Measurements from ENCODE around the gene PHF12.
A peak's percentile ranks its signal among the peaks of the same experiment; 100 is the strongest.
"Not testable (repeated sequence)": the region's sequence is repeated elsewhere in the genome, so short reads cannot be mapped to it uniquely, and the experiment has no call there.

Gene PHF12

DNA sequence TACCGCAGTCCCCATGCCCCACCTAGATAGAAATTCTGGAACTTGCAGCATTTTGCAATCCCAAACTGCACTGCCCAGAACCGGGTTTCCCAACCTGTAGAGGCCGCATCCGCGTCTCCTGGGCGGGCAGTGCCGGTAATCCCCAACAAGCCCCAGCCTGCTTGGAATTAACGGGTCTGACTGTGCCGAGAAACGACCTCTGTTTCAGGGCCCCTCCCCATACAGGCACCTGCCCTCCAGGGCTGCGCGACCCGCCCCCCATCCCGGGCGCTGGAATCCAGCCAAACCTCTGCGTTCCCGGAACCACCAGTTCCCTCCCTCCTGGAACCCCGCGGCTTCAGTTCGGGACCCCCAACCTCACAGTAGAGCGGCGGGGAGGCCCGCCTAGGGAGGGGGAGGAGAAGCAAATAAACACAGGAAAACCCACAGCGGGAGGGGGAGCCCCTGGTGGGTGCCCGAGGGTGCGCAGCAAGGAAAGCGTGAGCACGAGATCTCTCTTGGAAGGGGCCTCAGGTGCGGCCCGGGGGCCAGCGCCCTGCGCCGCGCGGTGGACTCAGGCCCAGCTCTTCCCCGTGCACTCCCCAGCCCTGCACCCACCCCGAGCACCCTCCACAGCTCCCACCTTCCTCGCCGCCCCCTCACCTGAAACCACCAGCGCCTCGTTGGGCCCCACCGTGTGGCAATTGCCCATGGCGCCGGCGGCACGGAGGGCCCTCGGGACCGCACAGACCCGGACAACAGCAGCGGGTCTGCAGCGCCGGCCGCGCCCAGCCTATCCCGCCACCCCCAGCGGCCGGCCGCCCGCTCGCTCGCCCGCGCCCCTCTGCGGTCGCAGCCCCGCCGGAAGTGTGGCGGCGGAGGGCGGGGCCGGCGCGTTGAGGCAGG, 54.2 kb downstream of the PHF12 start, which contains the start of gene FLOT2:
Gene FLOT2, minus strand, starts transcription at position 850 of the 885 bp plus-strand sequence. Its CDS starts 159 bp downstream, at position 691.
- intact Hi-C loops (cut with DNase I; ENCODE audit: low total_unique reads), result loop anchor here (5.0 kb wide), 2 partner anchors 85 to 170 kb away; partner anchors contain the start of genes NEK8 and TLCD1
- no peaks in the 10 kb centered on the region for H3K27me3 ChIP-seq
- H3K4me3 ChIP-seq, result peak within 1 kb of the TSS; percentile 81 to 86
- peak; percentile 78 to 86 for DNase-seq
- TF ChIP-seq, protein P1, sequence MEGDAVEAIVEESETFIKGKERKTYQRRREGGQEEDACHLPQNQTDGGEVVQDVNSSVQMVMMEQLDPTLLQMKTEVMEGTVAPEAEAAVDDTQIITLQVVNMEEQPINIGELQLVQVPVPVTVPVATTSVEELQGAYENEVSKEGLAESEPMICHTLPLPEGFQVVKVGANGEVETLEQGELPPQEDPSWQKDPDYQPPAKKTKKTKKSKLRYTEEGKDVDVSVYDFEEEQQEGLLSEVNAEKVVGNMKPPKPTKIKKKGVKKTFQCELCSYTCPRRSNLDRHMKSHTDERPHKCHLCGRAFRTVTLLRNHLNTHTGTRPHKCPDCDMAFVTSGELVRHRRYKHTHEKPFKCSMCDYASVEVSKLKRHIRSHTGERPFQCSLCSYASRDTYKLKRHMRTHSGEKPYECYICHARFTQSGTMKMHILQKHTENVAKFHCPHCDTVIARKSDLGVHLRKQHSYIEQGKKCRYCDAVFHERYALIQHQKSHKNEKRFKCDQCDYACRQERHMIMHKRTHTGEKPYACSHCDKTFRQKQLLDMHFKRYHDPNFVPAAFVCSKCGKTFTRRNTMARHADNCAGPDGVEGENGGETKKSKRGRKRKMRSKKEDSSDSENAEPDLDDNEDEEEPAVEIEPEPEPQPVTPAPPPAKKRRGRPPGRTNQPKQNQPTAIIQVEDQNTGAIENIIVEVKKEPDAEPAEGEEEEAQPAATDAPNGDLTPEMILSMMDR (IDR thresholded peaks at IDR 0.05), result peak in 1 of 2 experiments; percentile 19
- H3K4me1 ChIP-seq, result peaks cover 0 to 62% (median 44%) of the 10 kb centered on the region in 4 donors
- H3K9me3 ChIP-seq, result no peaks in the 10 kb centered on the region
- H3K36me3 ChIP-seq, result no peaks in the 10 kb centered on the region
- peak within 1 kb of the TSS; percentile 92 to 94 for H3K27ac ChIP-seq

DNA sequence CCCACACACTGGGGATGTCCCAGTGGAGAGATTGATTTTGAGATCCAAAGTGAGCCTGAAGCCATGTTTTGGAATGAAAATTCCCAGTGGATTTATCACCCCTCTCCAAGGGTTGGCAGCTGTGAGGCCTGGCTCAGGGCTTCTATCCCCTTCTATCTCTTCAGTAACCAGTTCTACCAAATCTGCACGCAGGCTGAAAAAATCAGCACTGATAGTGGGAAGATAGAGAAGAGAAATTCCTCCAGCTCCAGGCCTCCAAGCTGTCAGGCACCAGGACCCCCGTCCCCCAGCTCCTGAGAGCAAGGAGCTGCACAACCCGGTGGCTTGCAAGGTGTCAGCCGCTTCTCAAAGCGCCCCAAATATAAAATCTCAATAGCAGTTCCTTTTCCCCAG, 54.8 kb downstream of the PHF12 start:
- Histone ChIP-seq H3K36me3 (peaks cover 0 to under 1% (median 0%) of the 10 kb centered on the region in 3 donors), H3K9me3 (no peaks in the 10 kb centered on the region), H3K4me3 (peak overlapping the region; percentile 81 to 86), H3K4me1 (peaks cover 0 to 61% (median 46%) of the 10 kb centered on the region in 4 donors), H3K27me3 (no peaks in the 10 kb centered on the region), H3K27ac (peak overlapping the region; percentile 92 to 94)
- no peak for DNase-seq
- TF ChIP-seq, protein P1 (IDR thresholded peaks at IDR 0.05), result no peak
- intact Hi-C loops (cut with DNase I; ENCODE audit: low total_unique reads), result loop anchor here (5.0 kb wide), 2 partner anchors 84 to 169 kb away; partner anchors contain the start of genes NEK8 and TLCD1

DNA sequence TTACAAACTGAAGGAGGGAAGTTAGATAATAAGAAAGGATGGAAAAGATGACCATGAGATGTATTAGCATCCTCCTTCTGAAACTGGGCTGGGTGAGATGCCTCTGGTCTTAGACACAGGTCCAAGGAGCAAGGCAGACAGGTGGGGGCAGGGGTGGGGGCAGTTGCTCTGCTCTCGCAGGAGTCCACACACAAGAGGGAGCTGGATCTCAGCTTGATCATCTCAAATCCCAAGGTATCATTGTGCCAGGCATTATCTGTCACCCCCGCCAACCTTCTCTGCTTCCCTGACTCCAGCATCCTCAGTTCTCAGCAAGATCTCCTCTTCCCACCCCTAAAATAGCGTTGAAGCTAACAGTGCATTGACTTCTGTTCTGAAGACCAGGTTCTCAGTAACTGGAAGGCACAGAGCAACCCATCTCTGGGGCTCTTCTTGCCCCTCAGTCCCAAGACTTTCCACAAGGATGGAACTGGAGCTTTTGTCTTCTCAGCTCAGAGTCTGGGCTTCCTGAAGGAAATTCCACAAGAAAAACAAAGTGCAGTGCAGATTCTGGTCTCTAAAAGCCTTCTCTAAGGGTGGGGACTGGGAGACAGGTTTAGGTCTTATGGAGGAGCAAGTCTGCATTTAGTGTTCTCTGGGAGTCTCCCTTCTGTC, 55.4 kb downstream of the PHF12 start:
- peak overlapping the region; percentile 81 to 86 for H3K4me3 ChIP-seq
- no peak for DNase-seq
- intact Hi-C loops (cut with DNase I; ENCODE audit: low total_unique reads), result loop anchor here (5.0 kb wide), 2 partner anchors 84 to 169 kb away; partner anchors contain the start of genes NEK8 and TLCD1

DNA sequence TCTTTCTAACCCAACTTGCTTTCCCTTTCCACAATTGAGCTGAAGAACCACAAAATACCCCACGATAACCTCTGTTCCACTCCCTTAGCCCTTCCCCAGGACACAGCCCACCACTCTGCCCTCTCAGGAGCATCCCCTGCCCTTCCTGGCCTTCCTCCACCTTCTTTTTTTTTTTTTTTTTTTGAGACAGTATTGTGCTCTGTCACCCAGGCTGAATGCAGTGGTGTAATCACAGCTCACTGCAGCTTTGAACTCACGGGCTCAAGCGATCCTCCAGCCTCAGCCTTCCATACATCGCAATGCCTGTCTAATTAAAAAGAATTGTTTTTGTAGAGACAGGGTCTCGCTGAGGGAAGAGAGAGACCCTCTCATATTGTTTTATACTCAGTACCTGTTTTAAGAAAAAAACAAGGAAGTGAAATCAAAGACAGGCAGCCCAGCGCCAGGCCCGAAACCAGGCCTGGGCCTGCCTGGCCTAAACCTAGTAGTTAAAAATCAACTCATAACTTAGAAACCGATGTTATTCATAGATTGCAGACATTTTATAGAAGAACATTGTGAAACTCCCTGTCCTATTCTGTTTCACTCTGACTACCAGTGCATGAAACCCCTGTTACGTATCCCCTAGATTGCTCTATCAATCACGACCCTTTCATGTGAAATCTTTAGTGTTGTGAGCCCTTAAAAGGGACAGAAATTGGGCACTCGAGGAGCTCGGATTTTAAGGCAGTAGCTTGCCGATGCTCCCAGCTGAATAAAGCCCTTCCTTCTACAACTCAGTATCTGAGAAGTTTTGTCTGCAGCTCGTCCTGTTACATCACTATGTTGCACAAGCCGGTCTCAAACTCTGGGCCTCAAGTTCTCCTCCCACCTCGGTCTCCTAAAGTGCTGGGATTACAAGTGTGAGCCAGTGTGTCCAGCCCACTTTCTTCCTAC, 57.8 kb downstream of the PHF12 start:
- intact Hi-C loops (cut with DNase I; ENCODE audit: low total_unique reads); DNase-seq; H3K27me3 ChIP-seq; H3K36me3 ChIP-seq; H3K4me3 ChIP-seq; H3K9me3 ChIP-seq: not testable (repeated sequence)
- H3K4me1 ChIP-seq, result peaks cover 0 to 54% (median 49%) of the 10 kb centered on the region in 4 donors
- peak overlapping the region; percentile 8 to 50 for H3K27ac ChIP-seq

More for the DNA sequence above, 55.4 kb downstream of the PHF12 start:
- H3K36me3 ChIP-seq, result peaks cover 0 to 6% (median 0%) of the 10 kb centered on the region in 3 donors
- H3K27me3 ChIP-seq, result no peaks in the 10 kb centered on the region
- H3K4me1 ChIP-seq, result peaks cover 0 to 60% (median 47%) of the 10 kb centered on the region in 4 donors
- H3K27ac ChIP-seq, result peak overlapping the region; percentile 92 to 94
- TF ChIP-seq, protein P1 (IDR thresholded peaks at IDR 0.05), result no peak
- H3K9me3 ChIP-seq, result no peaks in the 10 kb centered on the region

DNA sequence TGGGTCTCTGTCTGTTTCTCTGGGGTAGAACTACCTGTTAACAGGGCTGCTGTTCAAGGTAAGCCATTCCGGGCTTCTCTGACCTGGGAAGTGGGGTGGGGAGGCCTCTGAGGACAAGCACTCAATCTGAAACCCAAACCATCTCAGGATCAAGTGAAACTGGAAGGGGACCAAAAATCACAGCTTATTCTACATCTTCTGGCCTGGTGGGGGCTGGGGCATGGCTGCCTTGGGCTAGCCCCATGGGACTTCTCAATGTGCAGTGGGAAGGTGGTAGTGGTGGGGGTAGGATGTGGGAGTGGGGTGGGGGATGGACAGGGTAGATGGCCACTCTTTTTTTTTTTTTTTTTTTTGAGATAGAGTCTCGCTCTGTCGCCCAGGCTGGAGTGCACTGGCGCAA, 59.3 kb downstream of the PHF12 start:
- H3K4me3 ChIP-seq, result no peak overlapping the region
- TF ChIP-seq, protein P1 (IDR thresholded peaks at IDR 0.05), result no peak
- H3K36me3 ChIP-seq, result peaks cover 0 to 22% (median 10%) of the 10 kb centered on the region in 3 donors
- peak overlapping the region in 1 of 2 donors; percentile 50 for H3K27ac ChIP-seq
- intact Hi-C loops (cut with DNase I; ENCODE audit: low total_unique reads), result no loop called here
- no peaks in the 10 kb centered on the region for H3K27me3 ChIP-seq
- peaks cover 0 to 45% (median 42%) of the 10 kb centered on the region in 4 donors for H3K4me1 ChIP-seq
- H3K9me3 ChIP-seq, result no peaks in the 10 kb centered on the region
- DNase-seq, result no peak
